ENCODE measurements around the gene MRPL39. TPM values are rescaled to one million over a fixed set of nuclear protein-coding genes. Genes with fewer than 3 reads are reported as not detected.

Gene MRPL39
- total and polyA plus RNA-seq, 7 experiments from 2014 or later, result 7.6 to 53.6 (median 20.5) TPM

DNA sequence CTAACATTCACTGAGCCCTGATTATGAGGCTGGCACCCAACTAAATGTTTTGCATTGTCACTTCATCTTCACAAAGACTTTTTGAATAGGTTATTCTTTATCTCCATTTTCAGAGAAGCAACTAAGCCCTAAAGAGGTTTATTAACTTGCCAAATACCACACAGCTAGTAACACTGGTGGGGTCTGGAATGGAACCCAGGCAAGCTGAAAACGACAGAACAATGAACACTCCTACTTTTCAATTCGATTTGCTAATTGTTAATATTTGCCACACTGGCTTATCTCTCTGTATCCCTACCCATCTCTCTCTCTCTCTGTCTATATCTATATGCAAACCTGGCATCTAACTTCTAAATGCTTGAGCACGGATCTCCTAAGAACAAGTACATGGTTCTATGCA is 40.6 kb downstream of the MRPL39 start:
- H3K27ac ChIP-seq (ENCODE audit: low read depth, low read length), result no peak overlapping the region
- ATAC-seq, result no peak

DNA sequence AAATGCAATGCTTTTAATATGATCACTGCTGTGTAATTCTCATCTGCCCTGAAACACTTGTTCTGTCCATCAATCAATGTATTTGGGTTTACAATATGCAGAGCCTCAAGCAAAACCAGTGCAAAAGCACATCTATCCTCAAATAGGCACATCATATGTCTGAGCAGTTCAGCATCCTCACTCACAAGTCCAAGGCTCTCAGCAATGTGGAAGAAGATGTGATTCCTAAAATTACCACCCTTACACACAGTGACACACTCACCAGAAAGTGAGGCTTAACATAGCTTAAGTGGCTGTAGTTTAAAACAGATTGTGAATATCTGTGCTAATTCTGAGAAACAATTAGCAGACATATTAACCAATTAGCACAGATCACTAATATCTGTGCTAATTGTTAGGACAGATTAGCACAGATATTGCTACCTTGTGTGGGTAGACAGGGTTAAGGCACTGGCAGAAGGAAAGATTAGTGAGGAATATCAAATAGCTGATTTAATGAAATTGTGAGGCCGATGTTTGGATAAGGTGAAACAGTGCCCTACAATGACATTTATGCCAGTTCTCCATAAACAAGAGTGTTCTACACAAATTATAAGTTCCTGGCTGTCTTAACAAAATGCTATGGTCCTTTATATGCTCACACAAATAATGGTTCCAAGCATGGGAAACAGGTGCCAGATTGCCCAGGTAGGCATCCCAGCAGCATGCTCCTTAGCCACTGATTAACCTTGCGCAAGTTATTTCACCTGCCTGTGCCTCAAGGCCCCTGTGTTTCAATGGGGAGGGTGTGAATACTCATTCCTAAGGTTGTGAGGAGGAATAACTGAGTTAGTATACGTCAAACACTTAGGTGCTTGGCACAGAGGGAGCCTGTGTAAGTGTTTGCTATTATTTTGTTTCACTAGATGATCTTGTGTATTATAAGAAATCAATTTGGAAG is 41.7 kb downstream of the MRPL39 start:
- DNase-seq (no peak), ATAC-seq (no peak)
- Mint-ChIP-seq H3K4me3 (peak overlapping the region in 1 of 10 donors; percentile 94), H3K4me1 (peaks cover 30 to 79% (median 44%) of the 10 kb centered on the region in 7 donors), H3K9me3 (no peaks in the 10 kb centered on the region), H3K36me3 (peaks cover 0 to 34% (median 0%) of the 10 kb centered on the region in 5 donors), H3K27ac (peak overlapping the region in 4 of 9 donors; percentile 4 to 74 (median 45)), H3K27me3 (no peaks in the 10 kb centered on the region)
- no peaks in the 10 kb centered on the region for H3K27me3 ChIP-seq (ENCODE audit: control insufficient read depth in 2 of 2, insufficient read depth in 2 of 2, low read length in 2 of 2)
- CTCF ChIA-PET, result no interaction called here
- intact Hi-C loops (cut with micrococcal nuclease), result no loop called here
- no peak overlapping the region for H3K4me3 ChIP-seq (ENCODE audit: low read length)
- H3K27ac ChIP-seq (ENCODE audit: low read depth, low read length), result no peak overlapping the region
- peaks cover 11 to 45% of the 10 kb centered on the region in 2 donors for H3K4me1 ChIP-seq (ENCODE audit: control insufficient read depth in 2 of 2, insufficient read depth in 2 of 2, low read length in 2 of 2)
- no peaks in the 10 kb centered on the region for H3K9me3 ChIP-seq (ENCODE audit: control insufficient read depth in 2 of 3, low read length in 3 of 3)
- POLR2A ChIA-PET, result no interaction called here
- no peaks in the 10 kb centered on the region for H3K36me3 ChIP-seq (ENCODE audit: control insufficient read depth in 2 of 3, insufficient read depth in 3 of 3, low read length in 3 of 3)

More for the DNA sequence above, 40.6 kb downstream of the MRPL39 start:
- no peaks in the 10 kb centered on the region for H3K9me3 Mint-ChIP-seq
- peaks cover 0 to 38% (median 0%) of the 10 kb centered on the region in 5 donors for H3K36me3 Mint-ChIP-seq
- Histone ChIP-seq H3K36me3 (ENCODE audit: control insufficient read depth in 2 of 3, insufficient read depth in 3 of 3, low read length in 3 of 3) (no peaks in the 10 kb centered on the region), H3K27me3 (ENCODE audit: control insufficient read depth in 2 of 2, insufficient read depth in 2 of 2, low read length in 2 of 2) (no peaks in the 10 kb centered on the region), H3K4me1 (ENCODE audit: control insufficient read depth in 2 of 2, insufficient read depth in 2 of 2, low read length in 2 of 2) (peaks cover 11 to 39% of the 10 kb centered on the region in 2 donors), H3K9me3 (ENCODE audit: control insufficient read depth in 2 of 3, low read length in 3 of 3) (no peaks in the 10 kb centered on the region), H3K4me3 (ENCODE audit: low read length) (no peak overlapping the region)
- peaks cover 25 to 78% (median 34%) of the 10 kb centered on the region in 7 donors for H3K4me1 Mint-ChIP-seq
- intact Hi-C loops (cut with micrococcal nuclease), result no loop called here
- POLR2A ChIA-PET, result no interaction called here
- no peaks in the 10 kb centered on the region for H3K27me3 Mint-ChIP-seq
- peak overlapping the region in 4 of 9 donors; percentile 1 to 68 (median 36) for H3K27ac Mint-ChIP-seq
- peak overlapping the region in 1 of 10 donors; percentile 61 for H3K4me3 Mint-ChIP-seq
- DNase-seq, result no peak
- CTCF ChIA-PET, result no interaction called here

DNA sequence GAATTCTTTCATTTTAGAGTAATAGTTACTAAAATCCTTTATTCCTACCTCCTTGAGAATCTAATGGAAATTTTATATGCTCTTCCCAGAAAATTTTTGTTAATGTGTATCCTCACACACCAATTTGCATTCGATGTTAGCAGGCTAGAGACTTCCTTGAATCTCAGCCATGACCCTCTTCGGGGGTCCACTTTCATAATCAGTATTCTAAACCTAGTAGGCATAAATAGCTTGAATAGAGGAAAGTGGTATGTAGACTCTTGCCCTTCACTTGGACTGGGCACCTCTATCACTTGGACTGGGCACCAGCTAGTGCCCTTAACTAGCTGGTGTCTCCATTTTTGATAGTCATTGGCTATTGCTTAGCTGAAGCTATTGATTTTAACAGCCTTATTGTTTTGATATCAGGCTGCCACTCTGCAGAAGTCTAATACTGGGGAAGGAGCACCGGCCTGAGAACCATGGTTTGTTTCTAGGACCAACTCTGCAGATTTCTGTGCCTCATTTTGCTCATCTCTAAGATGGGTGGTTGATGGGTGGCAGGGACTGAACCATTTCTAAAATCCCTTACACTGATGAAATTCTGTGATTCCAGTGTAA is 42.8 kb downstream of the MRPL39 start:
- Mint-ChIP-seq H3K4me1 (peaks cover 35 to 82% (median 51%) of the 10 kb centered on the region in 7 donors), H3K9me3 (no peaks in the 10 kb centered on the region), H3K27me3 (no peaks in the 10 kb centered on the region), H3K27ac (peak overlapping the region in 7 of 9 donors; percentile 4 to 96 (median 10)), H3K4me3 (peak overlapping the region in 4 of 10 donors; percentile 8 to 94 (median 70)), H3K36me3 (peaks cover 0 to 31% (median 0%) of the 10 kb centered on the region in 5 donors)
- DNase-seq (no peak), ATAC-seq (no peak)
- intact Hi-C loops (cut with micrococcal nuclease), result loop anchor here (5.0 kb wide), 3 partner anchors 57 to 177 kb away; no protein-coding TSS in a partner anchor
- ChIA-PET CTCF (no interaction called here), POLR2A (no interaction called here)
- Histone ChIP-seq H3K4me1 (ENCODE audit: control insufficient read depth in 2 of 2, insufficient read depth in 2 of 2, low read length in 2 of 2) (peaks cover 11 to 45% of the 10 kb centered on the region in 2 donors), H3K4me3 (ENCODE audit: low read length) (no peak overlapping the region), H3K27me3 (ENCODE audit: control insufficient read depth in 2 of 2, insufficient read depth in 2 of 2, low read length in 2 of 2) (no peaks in the 10 kb centered on the region), H3K27ac (ENCODE audit: low read depth, low read length) (no peak overlapping the region), H3K36me3 (ENCODE audit: control insufficient read depth in 2 of 3, insufficient read depth in 3 of 3, low read length in 3 of 3) (no peaks in the 10 kb centered on the region), H3K9me3 (ENCODE audit: control insufficient read depth in 2 of 3, low read length in 3 of 3) (no peaks in the 10 kb centered on the region)

DNA sequence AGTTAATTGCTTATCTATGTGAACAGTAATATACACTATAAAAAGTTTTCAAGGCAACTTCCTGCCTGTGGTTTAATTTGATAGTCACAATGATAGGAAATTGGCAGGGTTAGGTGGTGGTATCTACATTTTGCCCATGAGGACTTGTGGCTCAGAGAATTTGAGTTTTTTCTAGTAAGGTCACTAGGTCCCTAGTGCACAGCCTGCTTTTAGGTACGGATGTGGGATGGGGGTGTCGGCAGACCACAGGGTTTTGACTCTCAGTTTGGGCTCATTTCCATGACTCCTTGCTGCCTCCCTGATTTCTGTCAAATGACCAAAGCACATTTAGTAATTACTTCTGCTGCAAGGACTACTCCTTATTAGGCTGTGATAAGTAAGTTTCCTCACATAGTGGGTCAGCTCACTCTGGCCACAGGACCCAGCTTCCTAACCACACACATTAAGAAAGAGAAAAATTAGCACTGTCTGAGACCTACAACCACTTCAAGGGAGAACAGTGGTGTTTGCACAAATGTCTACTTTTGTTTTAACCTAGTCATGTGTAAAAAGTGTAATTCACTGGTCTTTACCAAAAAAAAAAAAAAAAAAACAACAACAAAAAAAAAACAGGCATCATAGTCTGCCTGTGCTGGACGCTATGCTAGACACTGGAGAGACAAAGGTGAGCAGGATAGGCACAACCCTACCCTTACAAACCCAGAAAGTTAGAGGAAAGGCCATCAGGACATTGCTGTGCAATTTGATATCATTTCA is 43.7 kb downstream of the MRPL39 start:
- Histone ChIP-seq H3K36me3 (ENCODE audit: control insufficient read depth in 2 of 3, insufficient read depth in 3 of 3, low read length in 3 of 3) (no peaks in the 10 kb centered on the region), H3K27ac (ENCODE audit: low read depth, low read length) (peak overlapping the region; percentile 35), H3K9me3 (ENCODE audit: control insufficient read depth in 2 of 3, low read length in 3 of 3) (no peaks in the 10 kb centered on the region), H3K4me1 (ENCODE audit: control insufficient read depth in 2 of 2, insufficient read depth in 2 of 2, low read length in 2 of 2) (peaks cover 11 to 42% of the 10 kb centered on the region in 2 donors), H3K4me3 (ENCODE audit: low read length) (peak overlapping the region; percentile 34), H3K27me3 (ENCODE audit: control insufficient read depth in 2 of 2, insufficient read depth in 2 of 2, low read length in 2 of 2) (no peaks in the 10 kb centered on the region)
- POLR2A ChIA-PET, result interaction anchor here (1.9 kb wide), 1 partner anchor 10 kb away, joined by 6 read pairs; no protein-coding TSS in a partner anchor
- H3K9me3 Mint-ChIP-seq, result no peaks in the 10 kb centered on the region
- H3K4me3 Mint-ChIP-seq, result peak overlapping the region; percentile 88 to 98 (median 94)
- peak overlapping the region in 7 of 9 donors; percentile 30 to 96 (median 70) for H3K27ac Mint-ChIP-seq
- peak; percentile 25 for ATAC-seq
- H3K27me3 Mint-ChIP-seq, result no peaks in the 10 kb centered on the region
- CTCF ChIA-PET, result no interaction called here
- peak in 1 of 9 donors; percentile 57 for DNase-seq
- peaks cover 0 to 31% (median 0%) of the 10 kb centered on the region in 5 donors for H3K36me3 Mint-ChIP-seq
- H3K4me1 Mint-ChIP-seq, result peaks cover 34 to 82% (median 51%) of the 10 kb centered on the region in 7 donors
- intact Hi-C loops (cut with micrococcal nuclease), result loop anchor here (1.0 to 5.0 kb wide), 7 partner anchors 15 to 607 kb away; partner anchors contain the start of genes APP (in 1 of the 2), ATP5PF (in 1 of the 2) and GABPA (in 1 of the 2)

DNA sequence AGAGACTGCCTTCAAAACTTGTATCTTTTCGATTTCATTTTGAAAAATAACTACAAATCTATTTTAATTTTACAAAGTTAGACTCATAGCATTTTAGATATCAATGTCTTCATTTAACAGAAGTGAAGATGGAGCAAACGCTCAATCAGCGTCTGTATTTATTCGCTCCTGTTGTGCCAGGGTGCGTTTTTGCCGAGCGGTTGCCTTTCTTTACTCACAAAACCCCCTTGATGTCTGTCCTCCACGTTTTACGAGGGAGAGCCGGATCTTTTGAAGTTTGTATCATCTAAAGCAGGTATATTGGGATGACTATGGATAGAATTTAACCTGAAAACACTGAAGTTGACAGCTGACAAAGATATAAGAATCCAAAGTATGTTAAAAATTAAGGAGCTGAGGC is 44.6 kb downstream of the MRPL39 start:
- peak overlapping the region; percentile 61 for H3K27ac ChIP-seq (ENCODE audit: low read depth, low read length)
- ATAC-seq (no peak), DNase-seq (peak in 1 of 9 donors; percentile 0)
- Mint-ChIP-seq H3K27ac (peak overlapping the region; percentile 24 to 96 (median 76)), H3K27me3 (no peaks in the 10 kb centered on the region), H3K4me1 (peaks cover 30 to 75% (median 50%) of the 10 kb centered on the region in 7 donors), H3K36me3 (peaks cover 0 to 24% (median 0%) of the 10 kb centered on the region in 5 donors), H3K4me3 (peak overlapping the region; percentile 88 to 98 (median 94)), H3K9me3 (no peaks in the 10 kb centered on the region)
- POLR2A ChIA-PET, result interaction anchor here (0.9 to 1.9 kb wide), 4 partner anchors 11 to 172 kb away, joined by 3 to 6 read pairs (median 4); partner anchors contain the start of genes ATP5PF and GABPA
- peaks cover 11 to 34% of the 10 kb centered on the region in 2 donors for H3K4me1 ChIP-seq (ENCODE audit: control insufficient read depth in 2 of 2, insufficient read depth in 2 of 2, low read length in 2 of 2)
- CTCF ChIA-PET, result no interaction called here
- no peaks in the 10 kb centered on the region for H3K36me3 ChIP-seq (ENCODE audit: control insufficient read depth in 2 of 3, insufficient read depth in 3 of 3, low read length in 3 of 3)
- intact Hi-C loops (cut with micrococcal nuclease), result loop anchor here (1.0 to 5.0 kb wide), 12 partner anchors 11 to 608 kb away; partner anchors contain the start of genes APP (in 1 of the 2), ATP5PF (in 1 of the 2), GABPA (in 1 of the 2) and MRPL39 (in 1 of the 2)
- no peaks in the 10 kb centered on the region for H3K27me3 ChIP-seq (ENCODE audit: control insufficient read depth in 2 of 2, insufficient read depth in 2 of 2, low read length in 2 of 2)
- H3K9me3 ChIP-seq (ENCODE audit: control insufficient read depth in 2 of 3, low read length in 3 of 3), result no peaks in the 10 kb centered on the region
- H3K4me3 ChIP-seq (ENCODE audit: low read length), result peak overlapping the region; percentile 34

Data from naive thymus-derived CD4-positive, alpha-beta T cell (primary cell).